GM19025 (cell line): ENCODE measurements around the gene TSHR.
"Not testable (repeated sequence)": the region's sequence is repeated elsewhere in the genome, so short reads cannot be mapped to it uniquely, and the experiment has no call there.

Experiments used
- ATAC-seq: cut with Tn5 transposase; IDR thresholded peaks from one replicate; pipeline ENCODE4 v1.9.1; 2021; ENCODE audit warnings: mild to moderate bottlenecking, low read depth, moderate library complexity; ENCODE audit not compliant: unreplicated experiment

The TSHR gene

GRCh38 chr14:80988735-80989429 lies 33.5 kb downstream of the TSHR start:
- ATAC-seq: peak; percentile 50

GRCh38 chr14:80992580-80992979 lies 37.2 kb downstream of the TSHR start:
- no peak for ATAC-seq

- ATAC-seq: peak; percentile 72
Measured at GRCh38 chr14:80996049-80996901, 40.9 kb downstream of the TSHR start.

- no peak for ATAC-seq
Measured at GRCh38 chr14:81001447-81001846, 46.0 kb downstream of the TSHR start.

- ATAC-seq: no peak
Measured at GRCh38 chr14:81004575-81004974, 49.2 kb downstream of the TSHR start.

- no peak for ATAC-seq
Measured at GRCh38 chr14:81005540-81006228, 50.3 kb downstream of the TSHR start.

- ATAC-seq: no peak
Measured at GRCh38 chr14:81006266-81006665, 50.8 kb downstream of the TSHR start.

- no peak for ATAC-seq
Measured at GRCh38 chr14:81007131-81007530, 51.7 kb downstream of the TSHR start.

GRCh38 chr14:81009346-81009745 lies 53.9 kb downstream of the TSHR start:
- ATAC-seq: no peak

GRCh38 chr14:81018251-81018650 lies 62.8 kb downstream of the TSHR start:
- ATAC-seq: no peak

GRCh38 chr14:81018684-81019083 lies 63.3 kb downstream of the TSHR start:
- no peak for ATAC-seq

- ATAC-seq: not testable (repeated sequence)
Measured at GRCh38 chr14:81019113-81019512, 63.7 kb downstream of the TSHR start.

- no peak for ATAC-seq
Measured at GRCh38 chr14:81023095-81023710, 67.8 kb downstream of the TSHR start.

GRCh38 chr14:81028461-81028860 lies 73.0 kb downstream of the TSHR start:
- ATAC-seq: no peak

- ATAC-seq: no peak
Measured at GRCh38 chr14:81031488-81031887, 76.1 kb downstream of the TSHR start.

- ATAC-seq: no peak
Measured at GRCh38 chr14:81033698-81034240, 78.3 kb downstream of the TSHR start.

- no peak for ATAC-seq
Measured at GRCh38 chr14:81042438-81042837, 87.0 kb downstream of the TSHR start.

GRCh38 chr14:81051547-81051946 lies 96.1 kb downstream of the TSHR start:
- ATAC-seq: no peak

GRCh38 chr14:81054057-81054456 lies 98.6 kb downstream of the TSHR start:
- not testable (repeated sequence) for ATAC-seq

- no peak for ATAC-seq
Measured at GRCh38 chr14:81055971-81056370, 100.5 kb downstream of the TSHR start.

- no peak for ATAC-seq
Measured at GRCh38 chr14:81062380-81062779, 107.0 kb downstream of the TSHR start.
